IPS-NIHi7 (cell line): ENCODE results near the gene CSPG4.
"Not testable (repeated sequence)": the region's sequence is repeated elsewhere in the genome, so short reads cannot be mapped to it uniquely, and the experiment has no call there.

Experiments
- DNase-seq: peaks from one replicate; pipeline ENCODE4 v3.0.0; 2012; ENCODE audit warnings: mixed read lengths; ENCODE audit errors: extremely low spot score

The CSPG4 gene, protein sequence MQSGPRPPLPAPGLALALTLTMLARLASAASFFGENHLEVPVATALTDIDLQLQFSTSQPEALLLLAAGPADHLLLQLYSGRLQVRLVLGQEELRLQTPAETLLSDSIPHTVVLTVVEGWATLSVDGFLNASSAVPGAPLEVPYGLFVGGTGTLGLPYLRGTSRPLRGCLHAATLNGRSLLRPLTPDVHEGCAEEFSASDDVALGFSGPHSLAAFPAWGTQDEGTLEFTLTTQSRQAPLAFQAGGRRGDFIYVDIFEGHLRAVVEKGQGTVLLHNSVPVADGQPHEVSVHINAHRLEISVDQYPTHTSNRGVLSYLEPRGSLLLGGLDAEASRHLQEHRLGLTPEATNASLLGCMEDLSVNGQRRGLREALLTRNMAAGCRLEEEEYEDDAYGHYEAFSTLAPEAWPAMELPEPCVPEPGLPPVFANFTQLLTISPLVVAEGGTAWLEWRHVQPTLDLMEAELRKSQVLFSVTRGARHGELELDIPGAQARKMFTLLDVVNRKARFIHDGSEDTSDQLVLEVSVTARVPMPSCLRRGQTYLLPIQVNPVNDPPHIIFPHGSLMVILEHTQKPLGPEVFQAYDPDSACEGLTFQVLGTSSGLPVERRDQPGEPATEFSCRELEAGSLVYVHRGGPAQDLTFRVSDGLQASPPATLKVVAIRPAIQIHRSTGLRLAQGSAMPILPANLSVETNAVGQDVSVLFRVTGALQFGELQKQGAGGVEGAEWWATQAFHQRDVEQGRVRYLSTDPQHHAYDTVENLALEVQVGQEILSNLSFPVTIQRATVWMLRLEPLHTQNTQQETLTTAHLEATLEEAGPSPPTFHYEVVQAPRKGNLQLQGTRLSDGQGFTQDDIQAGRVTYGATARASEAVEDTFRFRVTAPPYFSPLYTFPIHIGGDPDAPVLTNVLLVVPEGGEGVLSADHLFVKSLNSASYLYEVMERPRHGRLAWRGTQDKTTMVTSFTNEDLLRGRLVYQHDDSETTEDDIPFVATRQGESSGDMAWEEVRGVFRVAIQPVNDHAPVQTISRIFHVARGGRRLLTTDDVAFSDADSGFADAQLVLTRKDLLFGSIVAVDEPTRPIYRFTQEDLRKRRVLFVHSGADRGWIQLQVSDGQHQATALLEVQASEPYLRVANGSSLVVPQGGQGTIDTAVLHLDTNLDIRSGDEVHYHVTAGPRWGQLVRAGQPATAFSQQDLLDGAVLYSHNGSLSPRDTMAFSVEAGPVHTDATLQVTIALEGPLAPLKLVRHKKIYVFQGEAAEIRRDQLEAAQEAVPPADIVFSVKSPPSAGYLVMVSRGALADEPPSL (N-terminal part only)

DNA sequence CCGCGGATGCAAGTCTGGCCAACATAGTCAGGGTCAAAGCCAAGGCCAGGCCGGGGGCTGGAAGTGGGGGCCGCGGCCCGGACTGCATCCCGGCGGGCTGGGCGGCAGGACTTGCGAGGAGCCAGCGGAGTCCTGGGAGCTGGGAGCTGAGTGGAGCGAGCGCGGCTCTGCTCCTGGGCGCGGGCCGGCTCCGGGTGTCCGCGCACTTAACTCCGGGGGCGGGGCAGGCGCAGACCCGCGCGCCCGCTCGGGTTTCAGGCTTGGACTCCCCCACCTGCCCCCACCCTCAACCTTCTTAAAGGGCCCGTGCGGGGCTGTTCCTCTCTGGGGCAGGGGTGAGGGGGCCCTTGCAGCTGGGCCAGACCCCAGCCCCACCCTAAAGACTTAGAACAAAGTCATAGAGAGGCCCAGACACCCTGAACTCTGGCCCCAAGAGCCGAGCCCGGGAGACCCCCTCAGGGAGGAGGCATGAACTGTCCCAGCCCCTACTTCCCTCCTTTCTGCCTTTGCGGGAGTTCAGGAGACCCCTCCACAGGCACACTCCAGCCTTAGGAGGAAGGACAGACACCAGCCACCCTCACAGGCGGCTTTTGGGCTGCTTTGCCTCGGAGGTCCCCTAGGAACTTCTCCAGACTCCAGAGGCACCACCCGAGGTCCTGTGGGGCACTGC is at the start of gene CSPG4:
Gene CSPG4, minus strand, starts transcription at position 181 of the 670 bp plus-strand sequence. Its CDS starts 93 bp downstream, at position 88.
- DNase-seq, result peak; percentile 83

DNA sequence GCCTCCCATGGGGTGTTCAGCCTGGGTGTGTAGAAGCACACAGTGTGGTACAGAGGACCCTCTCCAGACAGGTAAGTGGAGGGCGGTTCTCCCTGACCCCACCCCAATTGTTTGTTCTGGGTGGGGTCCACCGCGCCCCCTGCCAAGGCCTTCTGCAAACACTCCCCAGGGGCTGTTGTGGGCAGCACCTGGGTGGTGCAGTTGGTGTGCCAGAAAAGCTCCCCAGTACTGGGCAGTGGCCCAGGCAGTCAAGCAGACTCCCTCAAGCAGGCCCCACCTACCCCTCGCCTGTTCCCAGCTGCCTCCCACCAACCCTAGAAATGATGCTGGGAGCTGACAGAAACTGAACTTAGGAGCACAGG is 49.7 kb upstream of the CSPG4 start:
- not testable (repeated sequence) for DNase-seq

- DNase-seq, result no peak
Observed at GRCh38 chr15:75761446-75762356, 49.1 kb upstream of the CSPG4 start.

DNA sequence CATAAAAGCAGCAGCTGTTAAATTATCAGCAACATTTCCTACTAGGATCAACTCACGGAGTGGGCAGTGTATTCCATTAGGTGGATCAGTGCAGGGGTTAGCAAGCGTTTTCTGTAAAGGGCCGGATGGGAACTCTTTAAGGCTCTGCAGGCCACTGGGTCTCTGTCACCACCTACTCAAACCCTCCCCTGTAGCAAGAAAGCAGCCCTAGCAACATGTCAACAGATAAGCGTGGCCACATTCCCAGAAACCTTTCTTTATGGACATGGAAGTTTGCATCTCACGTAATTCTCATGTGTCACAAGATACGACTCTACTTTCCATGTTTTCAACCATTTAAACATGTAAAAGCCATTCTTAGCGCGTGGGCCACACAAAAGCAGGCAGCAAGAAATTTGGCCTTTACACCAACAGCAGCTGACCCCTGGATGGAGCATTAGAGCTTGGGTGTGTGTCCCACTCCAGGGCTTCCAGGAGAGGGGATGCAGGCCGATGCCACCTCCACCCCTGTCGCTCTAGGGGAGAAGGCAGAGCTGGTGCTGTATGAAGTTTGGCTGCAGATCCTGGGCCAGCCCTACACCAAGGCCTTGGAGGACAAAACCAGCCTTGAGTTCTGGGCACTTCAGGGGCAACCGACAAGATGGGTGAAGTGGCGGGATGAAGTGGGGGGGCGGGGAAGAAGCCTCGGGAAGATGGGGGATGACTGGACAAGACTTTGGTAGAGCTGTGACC is 48.2 kb upstream of the CSPG4 start:
- DNase-seq, result no peak

DNA sequence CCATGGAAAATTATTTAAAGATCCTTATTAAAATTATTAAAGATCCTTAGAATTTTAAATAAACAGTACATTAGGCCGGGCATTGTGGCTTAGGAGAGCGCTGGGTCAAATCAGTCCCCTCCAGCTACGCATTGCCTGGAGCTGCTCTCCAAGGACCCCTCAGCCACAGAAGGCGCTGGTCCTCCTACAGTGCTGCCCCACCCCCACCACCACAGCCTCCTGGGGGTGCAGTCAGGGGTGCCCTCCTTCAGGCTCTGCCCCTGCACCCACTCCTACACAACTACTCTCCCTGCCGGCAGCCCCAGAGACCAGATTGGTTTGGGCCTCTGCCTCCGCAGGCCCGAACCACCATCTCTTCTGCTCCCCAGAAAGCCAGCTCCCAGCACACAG is 47.5 kb upstream of the CSPG4 start:
- DNase-seq, result not testable (repeated sequence)

DNA sequence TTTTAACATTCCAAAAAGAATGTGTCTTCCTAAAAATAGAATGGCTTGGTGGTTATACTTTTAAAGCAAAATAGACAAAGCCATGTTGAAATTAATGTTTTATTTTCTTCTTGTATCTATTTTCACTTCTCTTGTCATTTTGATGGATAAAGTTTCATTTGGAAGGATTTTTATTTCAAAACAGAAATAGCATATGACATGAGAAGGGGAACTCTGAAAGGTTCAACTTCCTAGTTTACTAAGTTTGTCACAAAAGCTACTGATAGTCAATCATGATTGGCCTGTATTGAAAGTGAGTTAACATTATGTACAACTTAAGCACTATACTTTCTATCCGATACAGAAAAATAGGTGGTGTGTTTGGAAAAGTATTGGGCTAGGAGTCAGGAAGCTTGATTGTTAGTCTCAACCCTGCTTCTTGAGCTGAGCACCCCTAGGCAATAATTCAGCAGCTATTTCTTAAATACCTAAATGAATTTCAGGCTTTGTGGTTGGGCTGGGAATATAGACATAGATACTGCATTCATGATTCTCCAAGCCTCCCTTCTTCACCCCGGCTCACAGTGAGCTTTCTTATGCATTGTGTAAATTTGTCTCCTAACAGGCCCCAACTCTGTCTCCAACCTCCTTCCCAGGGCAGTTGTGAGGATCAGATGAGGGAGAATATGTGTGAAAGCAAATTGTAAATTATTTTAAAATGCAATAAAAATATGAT is 46.9 kb upstream of the CSPG4 start:
- no peak for DNase-seq

GRCh38 chr15:75758071-75758872 is 45.6 kb upstream of the CSPG4 start:
- DNase-seq, result peak; percentile 86

- DNase-seq, result not testable (repeated sequence)
Observed at GRCh38 chr15:75754871-75755270, 42.2 kb upstream of the CSPG4 start.

GRCh38 chr15:75753145-75753544 is 40.5 kb upstream of the CSPG4 start:
- no peak for DNase-seq

GRCh38 chr15:75751891-75752290 is 39.2 kb upstream of the CSPG4 start:
- DNase-seq, result no peak

GRCh38 chr15:75751116-75751875 is 38.6 kb upstream of the CSPG4 start:
- no peak for DNase-seq

GRCh38 chr15:75750261-75751050 is 37.8 kb upstream of the CSPG4 start:
- no peak for DNase-seq

- no peak for DNase-seq
Observed at GRCh38 chr15:75749820-75750219, 37.2 kb upstream of the CSPG4 start.

DNA sequence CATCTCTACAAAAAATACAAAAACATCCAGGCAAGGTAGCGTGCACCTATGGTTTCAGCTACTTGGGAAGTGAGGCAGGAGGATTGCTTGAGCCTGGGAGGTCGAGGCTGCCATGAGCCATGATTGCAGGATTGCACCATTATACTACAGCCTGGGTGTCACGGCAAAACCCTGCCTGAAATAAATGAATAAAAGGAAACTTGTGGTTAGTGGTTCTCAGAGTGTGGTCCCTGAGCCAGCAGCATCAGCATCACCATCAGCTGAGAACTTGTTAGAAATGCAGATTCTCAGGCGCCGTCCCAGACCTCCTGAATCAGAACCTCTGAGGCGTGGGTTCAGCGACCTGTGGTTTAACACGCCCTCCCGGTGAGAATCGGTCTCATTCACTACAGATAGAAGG is 36.2 kb upstream of the CSPG4 start:
- DNase-seq, result not testable (repeated sequence)

DNA sequence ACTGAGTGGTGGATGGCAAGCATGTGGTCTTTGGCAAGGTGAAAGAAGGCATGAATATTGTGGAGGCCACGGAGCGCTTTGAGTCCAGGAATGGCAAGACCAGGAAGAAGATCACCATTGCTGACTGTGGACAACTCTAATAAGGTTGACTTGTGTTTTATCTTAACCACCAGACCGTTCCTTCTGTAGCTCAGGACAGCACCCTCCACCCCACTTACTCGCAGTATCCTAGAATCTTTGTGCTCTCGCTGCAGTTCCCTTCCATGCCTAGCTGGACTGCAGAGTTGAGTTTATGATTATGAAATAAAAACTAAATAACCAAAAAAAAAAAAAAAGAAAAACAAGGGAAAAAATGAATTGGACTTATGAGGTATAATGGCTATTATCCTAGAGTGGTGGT is 34.5 kb upstream of the CSPG4 start:
- DNase-seq, result not testable (repeated sequence)

- DNase-seq, result no peak
Observed at GRCh38 chr15:75745305-75745704, 32.7 kb upstream of the CSPG4 start.
